ENCODE results near the gene TMEM134.

The TMEM134 gene

DNA sequence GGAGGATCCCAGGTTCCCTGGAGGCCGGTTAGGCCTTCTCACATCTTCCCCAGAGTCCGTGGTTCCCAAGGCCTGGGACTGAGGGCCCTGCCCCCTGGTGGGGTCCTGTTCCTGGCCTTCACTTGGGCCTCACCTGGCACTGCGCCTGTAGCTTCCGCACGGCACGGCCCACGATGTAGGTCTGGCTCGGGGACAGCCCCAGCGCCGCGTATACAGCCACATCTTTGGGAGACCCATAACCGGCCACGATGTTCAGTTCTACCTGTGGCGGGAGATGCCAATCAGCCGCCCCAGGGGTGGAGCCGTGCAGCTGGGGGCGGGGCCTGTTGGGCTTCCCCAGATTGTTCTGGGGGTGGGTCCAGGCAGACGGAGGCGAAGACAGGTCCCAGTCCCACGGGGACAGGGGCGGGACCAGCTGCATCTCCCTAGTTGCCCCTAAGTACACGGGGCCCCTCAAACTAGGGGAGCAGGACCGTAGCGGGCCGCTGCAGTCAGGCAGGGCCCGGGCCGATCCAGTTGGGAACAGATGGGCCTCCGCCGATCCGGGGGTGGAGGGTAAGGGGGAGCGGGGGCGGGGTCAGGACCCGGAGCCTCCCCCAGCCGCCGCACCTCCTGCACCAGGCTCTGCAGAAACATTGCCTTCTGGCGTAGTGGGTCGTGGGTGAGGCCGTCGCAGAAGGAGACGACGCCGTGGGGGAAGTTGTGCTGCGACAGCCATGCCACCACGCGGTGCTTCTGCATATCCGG, 23.9 kb upstream of the TMEM134 start:
- TF ChIP-seq, protein P1, sequence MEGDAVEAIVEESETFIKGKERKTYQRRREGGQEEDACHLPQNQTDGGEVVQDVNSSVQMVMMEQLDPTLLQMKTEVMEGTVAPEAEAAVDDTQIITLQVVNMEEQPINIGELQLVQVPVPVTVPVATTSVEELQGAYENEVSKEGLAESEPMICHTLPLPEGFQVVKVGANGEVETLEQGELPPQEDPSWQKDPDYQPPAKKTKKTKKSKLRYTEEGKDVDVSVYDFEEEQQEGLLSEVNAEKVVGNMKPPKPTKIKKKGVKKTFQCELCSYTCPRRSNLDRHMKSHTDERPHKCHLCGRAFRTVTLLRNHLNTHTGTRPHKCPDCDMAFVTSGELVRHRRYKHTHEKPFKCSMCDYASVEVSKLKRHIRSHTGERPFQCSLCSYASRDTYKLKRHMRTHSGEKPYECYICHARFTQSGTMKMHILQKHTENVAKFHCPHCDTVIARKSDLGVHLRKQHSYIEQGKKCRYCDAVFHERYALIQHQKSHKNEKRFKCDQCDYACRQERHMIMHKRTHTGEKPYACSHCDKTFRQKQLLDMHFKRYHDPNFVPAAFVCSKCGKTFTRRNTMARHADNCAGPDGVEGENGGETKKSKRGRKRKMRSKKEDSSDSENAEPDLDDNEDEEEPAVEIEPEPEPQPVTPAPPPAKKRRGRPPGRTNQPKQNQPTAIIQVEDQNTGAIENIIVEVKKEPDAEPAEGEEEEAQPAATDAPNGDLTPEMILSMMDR (IDR thresholded peaks at IDR 0.05) = no peak
- H3K4me3 ChIP-seq (ENCODE audit: low read depth in 1 of 2, low read length in 1 of 2) = no peak overlapping the region
- no peak overlapping the region for H3K27ac ChIP-seq
- H3K27me3 ChIP-seq = no peaks in the 10 kb centered on the region
- peaks cover 95% of the 10 kb centered on the region for H3K36me3 ChIP-seq
- H3K9me3 ChIP-seq = no peaks in the 10 kb centered on the region
- H3K4me1 ChIP-seq (ENCODE audit: control insufficient read depth in 1 of 2, insufficient read depth in 1 of 2, low read depth in 1 of 2, low read length in 1 of 2) = no peaks in the 10 kb centered on the region

DNA sequence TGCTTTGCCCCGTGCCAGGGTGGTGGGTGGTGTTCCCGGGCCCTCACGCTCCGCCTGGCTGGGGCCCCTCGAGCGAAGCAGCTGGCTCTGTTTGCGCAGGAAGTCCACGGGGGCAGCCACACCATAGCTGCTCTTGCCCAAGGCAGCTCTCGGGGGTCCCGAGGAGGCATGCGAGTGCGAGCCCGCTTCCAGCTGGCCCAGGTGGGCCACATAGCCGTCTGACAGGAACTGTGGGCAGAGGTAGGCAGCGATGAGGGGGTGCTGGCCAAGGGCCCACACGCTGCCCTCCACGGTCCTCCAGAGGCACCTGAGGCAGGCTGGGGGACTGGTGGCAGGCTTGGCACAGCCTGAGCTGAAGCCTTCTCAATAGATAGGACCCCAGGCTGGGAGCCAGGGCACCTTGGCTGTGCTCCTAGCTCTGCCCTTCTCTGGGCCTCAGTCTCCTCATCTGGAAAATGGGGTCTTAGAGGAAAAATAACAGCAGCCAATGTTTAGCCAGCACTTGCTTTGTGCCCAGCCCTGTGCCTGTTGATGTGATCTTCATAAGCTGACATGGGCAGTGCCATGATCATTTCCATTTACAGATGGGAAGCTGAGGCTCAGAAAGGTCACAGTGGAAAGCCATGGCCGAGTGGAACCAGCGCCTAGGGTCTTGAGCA, 23.1 kb upstream of the TMEM134 start:
- H3K4me1 ChIP-seq (ENCODE audit: control insufficient read depth in 1 of 2, insufficient read depth in 1 of 2, low read depth in 1 of 2, low read length in 1 of 2) = no peaks in the 10 kb centered on the region
- H3K27me3 ChIP-seq = no peaks in the 10 kb centered on the region
- H3K4me3 ChIP-seq (ENCODE audit: low read depth in 1 of 2, low read length in 1 of 2) = no peak overlapping the region
- TF ChIP-seq, protein P1 (IDR thresholded peaks at IDR 0.05) = no peak
- H3K9me3 ChIP-seq = no peaks in the 10 kb centered on the region
- peaks cover 95% of the 10 kb centered on the region for H3K36me3 ChIP-seq
- H3K27ac ChIP-seq = no peak overlapping the region

DNA sequence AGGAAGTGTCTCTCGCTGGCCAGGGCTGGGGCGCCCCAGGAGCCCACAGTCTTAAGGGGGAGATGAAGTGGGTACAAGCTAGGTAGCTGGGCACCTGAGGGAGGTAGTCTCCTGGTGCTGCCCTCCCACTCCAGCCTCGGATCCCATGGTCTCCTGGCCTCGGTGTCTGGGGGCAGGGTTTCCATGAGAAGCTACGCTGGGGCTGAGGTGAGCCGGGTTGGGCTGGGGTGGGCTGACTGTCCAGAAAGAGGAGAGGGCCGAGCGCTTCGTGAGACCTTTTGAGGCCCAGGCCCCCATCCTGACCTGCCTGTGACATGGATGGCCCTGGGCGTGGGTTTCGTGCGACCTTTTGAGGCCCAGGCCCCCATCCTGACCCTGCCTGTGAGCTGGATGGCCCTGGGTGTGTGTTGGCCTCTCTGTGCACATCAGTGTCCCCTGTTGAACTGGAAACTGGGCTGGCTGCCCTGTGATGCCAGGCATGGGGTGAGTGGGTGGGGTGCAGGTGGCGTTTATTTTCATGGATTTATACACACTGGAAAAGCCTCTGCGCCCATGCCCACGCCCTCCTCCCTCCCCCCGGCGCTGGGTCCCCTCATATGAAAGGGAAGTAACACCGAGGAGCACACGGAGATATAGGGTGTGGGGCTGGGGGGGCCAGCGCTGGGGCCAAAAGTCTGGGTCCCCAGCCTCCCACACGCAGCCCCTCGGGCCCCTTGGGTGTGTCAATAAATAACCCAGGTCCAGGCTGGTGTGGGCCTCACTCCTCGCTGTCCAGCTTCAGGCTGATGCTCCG, 22.4 kb upstream of the TMEM134 start:
- Histone ChIP-seq H3K27me3 (no peaks in the 10 kb centered on the region), H3K4me3 (ENCODE audit: low read depth in 1 of 2, low read length in 1 of 2) (no peak overlapping the region), H3K27ac (no peak overlapping the region), H3K9me3 (no peaks in the 10 kb centered on the region), H3K36me3 (peaks cover 89% of the 10 kb centered on the region), H3K4me1 (ENCODE audit: control insufficient read depth in 1 of 2, insufficient read depth in 1 of 2, low read depth in 1 of 2, low read length in 1 of 2) (peaks cover 3% of the 10 kb centered on the region in 2 experiments)
- TF ChIP-seq, protein P1 (IDR thresholded peaks at IDR 0.05) = no peak

DNA sequence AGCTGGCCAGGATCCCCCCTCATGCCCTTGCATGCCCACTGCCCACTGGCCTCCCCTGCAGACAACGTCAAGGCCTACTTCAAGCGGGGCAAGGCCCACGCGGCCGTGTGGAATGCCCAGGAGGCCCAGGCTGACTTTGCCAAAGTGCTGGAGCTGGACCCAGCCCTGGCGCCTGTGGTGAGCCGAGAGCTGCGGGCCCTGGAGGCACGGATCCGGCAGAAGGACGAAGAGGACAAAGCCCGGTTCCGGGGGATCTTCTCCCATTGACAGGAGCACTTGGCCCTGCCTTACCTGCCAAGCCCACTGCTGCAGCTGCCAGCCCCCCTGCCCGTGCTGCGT, 21.6 kb upstream of the TMEM134 start:
- H3K36me3 ChIP-seq = peaks cover 81% of the 10 kb centered on the region
- no peak overlapping the region for H3K27ac ChIP-seq
- TF ChIP-seq, protein P1 (IDR thresholded peaks at IDR 0.05) = no peak

DNA sequence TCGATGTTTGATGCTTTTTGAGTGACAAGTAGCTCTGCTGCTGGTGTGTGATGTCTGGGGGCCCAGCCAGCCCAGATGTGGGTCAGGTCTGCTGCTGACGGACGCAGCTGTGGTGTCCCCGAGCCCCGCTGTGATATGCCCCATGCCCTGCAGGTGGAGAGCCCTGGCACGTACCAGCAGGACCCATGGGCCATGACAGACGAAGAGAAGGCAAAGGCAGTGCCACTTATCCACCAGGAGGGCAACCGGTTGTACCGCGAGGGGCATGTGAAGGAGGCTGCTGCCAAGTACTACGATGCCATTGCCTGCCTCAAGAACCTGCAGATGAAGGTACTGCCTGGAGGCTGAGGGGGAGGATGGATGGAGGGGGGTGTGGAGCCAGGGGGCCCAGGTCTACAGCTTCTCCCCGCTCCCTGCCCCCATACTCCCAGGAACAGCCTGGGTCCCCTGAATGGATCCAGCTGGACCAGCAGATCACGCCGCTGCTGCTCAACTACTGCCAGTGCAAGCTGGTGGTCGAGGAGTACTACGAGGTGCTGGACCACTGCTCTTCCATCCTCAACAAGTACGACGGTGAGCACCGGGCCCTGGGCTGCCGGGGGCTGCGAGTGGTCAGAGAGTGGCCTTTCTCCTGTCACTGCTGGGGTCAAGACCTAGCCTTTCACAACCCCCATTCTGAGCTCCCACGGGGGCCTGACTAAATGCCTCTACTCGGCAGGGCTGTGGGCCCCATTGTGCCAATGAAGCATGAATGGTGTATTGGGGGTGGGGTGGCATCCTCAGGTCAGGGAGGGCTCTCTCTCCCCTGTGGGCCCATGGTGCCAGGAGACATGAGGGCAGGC, 21.1 kb upstream of the TMEM134 start:
- H3K27ac ChIP-seq = peak overlapping the region; percentile 4
- H3K4me1 ChIP-seq (ENCODE audit: control insufficient read depth in 1 of 2, insufficient read depth in 1 of 2, low read depth in 1 of 2, low read length in 1 of 2) = peaks cover 15 to 16% of the 10 kb centered on the region in 2 experiments
- H3K9me3 ChIP-seq = no peaks in the 10 kb centered on the region
- H3K36me3 ChIP-seq = peaks cover 75% of the 10 kb centered on the region
- no peak overlapping the region for H3K4me3 ChIP-seq (ENCODE audit: low read depth in 1 of 2, low read length in 1 of 2)
- no peaks in the 10 kb centered on the region for H3K27me3 ChIP-seq
- TF ChIP-seq, protein P1 (IDR thresholded peaks at IDR 0.05) = no peak

More for the DNA sequence above, 21.6 kb upstream of the TMEM134 start:
- H3K27me3 ChIP-seq = no peaks in the 10 kb centered on the region
- H3K4me3 ChIP-seq (ENCODE audit: low read depth in 1 of 2, low read length in 1 of 2) = no peak overlapping the region
- peaks cover 10 to 11% of the 10 kb centered on the region in 2 experiments for H3K4me1 ChIP-seq (ENCODE audit: control insufficient read depth in 1 of 2, insufficient read depth in 1 of 2, low read depth in 1 of 2, low read length in 1 of 2)
- no peaks in the 10 kb centered on the region for H3K9me3 ChIP-seq

Measured in neutrophil (primary cell).